ENCODE data around the gene AKAP8.

Gene AKAP8

DNA sequence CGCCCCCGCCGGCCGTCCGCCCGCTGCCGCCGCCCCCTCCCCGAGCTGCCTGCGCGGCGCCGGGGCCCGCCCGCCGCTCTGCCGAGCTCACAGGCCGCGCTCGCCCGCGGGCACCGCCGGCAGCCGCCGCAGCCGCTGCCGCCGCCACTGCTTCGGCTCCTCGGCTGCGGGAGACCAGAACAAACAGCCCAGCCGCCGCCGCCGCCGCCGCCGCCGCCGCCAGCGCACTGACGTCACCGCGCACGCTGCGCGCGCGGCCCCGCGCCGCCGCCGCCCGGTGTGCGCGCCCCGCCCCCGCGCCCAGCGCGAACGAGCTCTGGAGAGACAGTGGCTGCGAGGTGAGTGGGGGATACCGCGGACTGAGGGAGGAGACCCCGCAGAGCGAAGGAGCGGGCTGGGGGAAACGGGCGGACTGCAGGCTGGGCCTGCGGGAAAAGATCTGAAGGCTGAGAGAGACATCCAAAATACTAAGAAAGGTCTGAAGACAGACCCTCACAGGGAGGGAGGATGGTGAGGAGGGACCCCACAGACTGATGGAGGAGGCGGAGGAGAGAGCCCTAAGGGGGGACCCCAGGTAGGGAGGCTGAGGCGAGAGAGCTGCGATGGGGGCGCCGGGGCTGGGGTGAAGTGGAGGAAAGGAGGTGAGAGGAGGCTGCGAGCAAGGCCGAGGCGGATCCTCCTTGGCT lies 47.1 kb downstream of the AKAP8 start, which contains the start of gene BRD4:
Gene BRD4, minus strand, starts transcription at position 229 of the 686 bp plus-strand sequence. CDS start 59,440 bp downstream, outside the sequence.
- peak; percentile 93 for DNase-seq (ENCODE audit: low spot score)

DNA sequence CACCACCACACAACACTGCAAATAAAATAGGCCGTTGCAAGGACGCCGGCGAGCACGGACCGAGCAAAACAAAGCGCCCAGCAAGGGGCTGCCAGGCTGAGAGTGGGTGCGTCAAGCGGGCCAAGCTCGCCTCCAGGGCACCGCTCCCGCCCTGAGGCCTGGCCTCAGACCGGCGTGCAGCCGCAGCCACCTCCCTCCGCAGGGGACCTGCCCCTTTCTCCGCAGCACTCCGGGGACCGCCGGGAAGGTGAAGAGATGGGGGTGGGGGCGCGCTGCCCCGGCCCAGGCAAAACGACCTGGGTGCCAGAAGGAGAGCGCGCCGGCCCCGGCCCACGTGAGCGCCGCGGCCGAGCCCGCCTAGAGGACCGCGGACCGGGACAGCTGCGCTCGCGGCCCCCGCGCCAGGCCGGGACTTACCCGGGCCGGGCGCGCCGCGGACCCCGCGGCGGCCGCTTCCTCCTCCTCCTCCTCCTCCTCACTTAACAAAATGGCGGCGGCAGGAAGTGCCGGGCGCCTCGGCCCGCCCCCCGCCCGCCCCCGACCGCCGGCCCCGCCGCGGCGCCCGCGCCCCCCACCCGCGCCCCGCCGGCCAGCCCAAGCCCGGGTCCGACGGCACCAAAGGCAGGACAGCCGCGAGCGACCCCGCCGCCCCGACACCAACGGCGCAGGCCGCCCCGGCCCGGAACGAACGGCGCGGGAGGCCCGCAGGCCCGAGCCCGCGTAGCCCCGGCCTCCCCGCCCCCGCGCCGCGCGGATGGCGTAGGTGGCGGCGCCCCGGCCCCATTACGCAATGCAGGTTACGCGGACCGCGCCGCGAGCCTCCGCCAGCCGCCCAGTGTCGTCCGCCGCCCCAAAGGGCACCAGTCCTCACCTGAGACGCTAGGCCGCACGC lies 47.9 kb downstream of the AKAP8 start:
- DNase-seq (ENCODE audit: low spot score): peak; percentile 77

GRCh38 chr19:15330801-15331418 lies 48.7 kb downstream of the AKAP8 start:
- DNase-seq (ENCODE audit: low spot score): peak; percentile 46

DNA sequence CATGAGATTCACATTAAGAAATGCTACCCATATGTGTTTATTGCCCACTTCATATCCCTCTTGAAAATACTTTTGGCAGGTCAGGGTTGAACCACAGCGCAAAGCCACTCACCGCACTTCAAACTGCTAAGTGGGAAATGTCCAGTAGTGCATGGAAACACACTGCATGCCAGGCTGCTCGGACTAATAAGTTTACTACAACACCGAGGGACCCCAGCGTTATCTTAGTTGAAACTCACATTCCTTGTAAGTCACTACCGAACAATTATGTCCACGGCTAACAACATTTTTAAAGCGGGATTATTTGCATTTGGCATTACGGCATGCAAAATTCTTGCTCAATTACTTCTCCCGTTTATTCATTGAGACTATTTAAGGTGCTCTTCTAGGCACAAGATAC lies 51.3 kb downstream of the AKAP8 start:
- DNase-seq (ENCODE audit: low spot score): no peak

GRCh38 chr19:15324791-15325519 lies 54.6 kb downstream of the AKAP8 start:
- no peak for DNase-seq (ENCODE audit: low spot score)

DNA sequence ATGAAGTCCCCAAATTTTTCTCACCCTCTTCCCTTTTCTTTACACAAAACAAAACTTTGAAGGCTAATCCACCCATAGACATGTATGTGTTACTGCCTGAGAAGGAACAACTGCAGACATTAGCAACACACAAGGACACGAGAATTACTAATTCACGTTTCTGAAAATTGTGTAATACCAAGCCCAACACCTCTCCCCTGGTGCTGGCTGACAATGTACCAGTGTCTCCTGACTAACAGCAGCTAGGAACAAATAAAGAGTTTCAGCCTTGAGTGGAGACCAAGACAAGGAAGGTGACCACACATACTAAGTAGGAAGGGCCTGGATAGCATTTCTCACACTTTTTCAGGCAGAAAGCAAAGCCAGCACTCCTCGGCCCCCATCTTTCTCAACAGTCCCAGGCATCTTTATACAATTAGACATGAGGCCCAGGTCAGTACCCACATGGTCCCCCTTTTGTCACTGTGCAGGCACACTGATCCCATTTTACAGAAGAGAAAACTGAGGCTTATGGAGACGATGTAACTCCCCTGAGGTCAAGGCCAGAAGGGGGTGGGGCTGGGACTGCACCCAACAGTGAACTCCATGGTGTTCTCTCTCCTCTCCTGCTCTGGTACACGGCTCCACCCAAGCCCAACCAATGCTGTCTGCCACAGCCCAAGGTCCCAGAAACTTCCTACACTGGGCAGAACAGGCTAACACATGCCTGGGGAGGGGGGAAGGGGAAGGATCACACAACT lies 55.9 kb downstream of the AKAP8 start:
- DNase-seq (ENCODE audit: low spot score): no peak

DNA sequence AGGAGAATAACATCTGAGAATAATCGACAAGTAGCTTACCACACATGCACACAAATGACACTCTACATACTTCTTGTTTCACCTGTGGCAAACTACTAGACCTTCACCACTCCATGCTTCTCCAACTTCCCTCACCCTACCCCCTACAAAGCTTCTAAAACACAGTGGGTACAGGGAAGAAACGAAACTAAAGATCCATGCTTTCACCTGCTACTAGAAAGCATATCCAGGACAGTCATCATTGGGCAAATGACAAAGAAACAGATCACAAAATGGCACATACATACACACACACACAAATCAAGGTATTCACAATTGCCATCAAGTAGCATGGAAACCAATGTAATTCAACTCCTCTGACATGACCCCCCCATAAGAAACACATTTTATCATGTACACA lies 57.8 kb downstream of the AKAP8 start:
- DNase-seq (ENCODE audit: low spot score): no peak

DNA sequence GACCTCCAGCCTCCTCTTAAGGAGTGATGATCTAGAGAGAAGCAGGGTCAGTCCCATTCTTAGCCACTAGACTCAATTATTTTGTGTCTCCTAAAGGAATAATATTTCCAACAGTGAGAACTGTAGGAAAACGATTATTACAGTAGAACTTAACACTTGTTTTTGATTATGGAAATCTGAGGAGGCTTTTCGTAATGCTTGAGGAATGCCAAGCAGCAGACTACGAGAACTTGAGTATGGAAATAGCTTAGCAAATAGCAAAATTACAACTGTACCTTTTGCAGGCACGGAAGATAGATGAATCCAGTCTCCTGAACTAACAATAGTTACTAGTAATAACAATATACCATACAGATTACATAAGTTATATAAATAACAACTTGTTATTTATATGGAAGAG lies 59.5 kb downstream of the AKAP8 start:
- DNase-seq (ENCODE audit: low spot score): no peak

- no peak for DNase-seq (ENCODE audit: low spot score)
Measured at GRCh38 chr19:15318241-15318691, 61.3 kb downstream of the AKAP8 start.

DNA sequence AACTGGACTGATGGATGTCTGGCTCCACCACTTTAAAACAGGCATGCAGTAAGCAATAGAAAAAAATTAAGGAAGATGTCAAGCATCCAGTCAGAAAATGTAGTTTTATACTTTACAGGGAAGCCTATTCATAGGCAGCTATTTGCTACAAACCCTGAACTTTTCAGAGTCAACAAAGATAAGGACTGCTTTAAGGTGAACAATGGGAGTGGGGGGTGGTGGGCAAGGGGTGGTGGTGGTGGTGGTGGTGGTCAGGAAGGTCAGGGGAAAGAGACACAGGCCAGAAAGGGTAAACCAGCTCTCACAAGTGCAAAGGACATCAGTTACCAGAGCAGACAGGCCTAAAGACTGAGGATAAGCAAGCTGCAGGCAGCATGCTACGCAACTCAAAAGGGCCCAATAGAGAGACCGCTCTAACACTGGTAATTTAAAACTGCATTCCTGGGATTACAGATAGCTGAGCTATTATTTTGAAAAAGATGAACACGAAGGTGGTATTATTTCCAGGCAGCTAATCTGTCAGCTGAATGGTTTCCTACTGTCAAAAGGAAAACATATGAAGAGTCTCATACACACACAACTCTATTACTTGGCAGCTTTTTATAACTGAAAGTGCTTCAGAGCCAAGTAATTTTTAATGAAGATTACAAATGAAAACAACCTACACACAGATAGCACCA lies 62.1 kb downstream of the AKAP8 start:
- no peak for DNase-seq (ENCODE audit: low spot score)

- no peak for DNase-seq (ENCODE audit: low spot score)
Measured at GRCh38 chr19:15316498-15316897, 63.1 kb downstream of the AKAP8 start.

DNA sequence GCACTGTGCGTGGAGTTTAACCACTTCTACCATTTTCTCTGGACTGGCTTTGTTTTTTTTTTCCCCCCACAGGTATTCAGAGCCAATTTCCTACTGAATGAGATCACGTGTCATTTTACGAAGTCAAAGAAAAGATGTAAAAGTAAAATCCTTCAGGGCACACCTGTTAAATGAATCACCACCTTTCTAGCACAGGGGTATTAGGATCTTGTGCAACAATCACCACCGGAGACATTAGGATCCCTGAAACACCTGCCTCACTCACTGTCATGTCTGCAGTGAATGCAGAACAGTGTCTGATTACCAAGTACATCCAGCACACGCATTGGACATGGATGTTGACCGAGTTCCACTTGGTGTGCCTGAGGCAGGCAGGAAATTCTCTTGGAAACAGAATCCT lies 64.5 kb downstream of the AKAP8 start:
- no peak for DNase-seq (ENCODE audit: low spot score)

DNA sequence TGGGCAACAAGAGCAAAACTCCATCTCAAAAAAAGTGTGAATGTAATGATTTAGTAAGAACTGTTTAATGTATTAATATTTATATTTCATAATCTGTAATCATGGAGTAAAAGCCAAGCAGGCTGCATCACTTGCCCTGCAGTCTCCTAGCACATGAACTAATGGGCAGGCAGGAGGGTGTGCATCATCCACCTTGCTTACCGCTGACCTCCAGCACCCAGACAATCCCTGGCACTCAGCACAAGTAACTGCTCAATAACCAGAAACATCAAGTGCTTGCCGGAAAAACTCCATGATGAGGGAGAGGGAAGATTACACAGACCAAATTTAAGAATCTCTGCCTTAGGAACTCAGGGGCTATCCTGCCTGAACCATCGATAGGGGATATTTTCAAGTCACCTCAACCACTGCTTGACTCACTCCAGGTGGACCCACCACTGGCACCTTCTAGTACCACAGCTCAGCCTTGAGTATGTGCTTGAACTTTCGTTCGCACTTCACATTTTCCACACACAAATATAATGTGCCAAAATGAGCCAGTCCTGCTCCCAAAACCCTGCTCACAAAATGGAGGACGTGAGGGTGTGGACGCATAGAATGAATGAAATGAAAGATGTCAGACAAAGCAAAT lies 65.8 kb downstream of the AKAP8 start:
- DNase-seq (ENCODE audit: low spot score): no peak

DNA sequence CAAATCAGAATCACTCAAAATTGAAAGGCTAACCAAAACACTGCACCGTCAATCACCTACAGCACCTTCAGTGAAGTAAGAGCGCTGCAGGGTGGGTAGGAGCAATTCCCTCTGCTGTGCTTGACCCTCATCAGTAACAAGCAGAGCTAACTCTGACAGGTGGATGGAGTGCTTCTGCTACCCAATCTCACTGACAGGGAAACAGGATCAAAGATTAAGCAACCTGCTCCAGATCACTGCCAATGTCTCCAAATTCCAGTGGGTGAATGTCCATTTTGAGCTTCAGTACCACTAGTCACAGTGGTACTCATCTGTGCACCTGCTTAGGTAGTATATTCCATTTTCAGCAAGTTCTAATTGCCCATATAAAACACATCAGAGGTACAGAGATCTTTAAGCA lies 72.4 kb downstream of the AKAP8 start:
- DNase-seq (ENCODE audit: low spot score): no peak

DNA sequence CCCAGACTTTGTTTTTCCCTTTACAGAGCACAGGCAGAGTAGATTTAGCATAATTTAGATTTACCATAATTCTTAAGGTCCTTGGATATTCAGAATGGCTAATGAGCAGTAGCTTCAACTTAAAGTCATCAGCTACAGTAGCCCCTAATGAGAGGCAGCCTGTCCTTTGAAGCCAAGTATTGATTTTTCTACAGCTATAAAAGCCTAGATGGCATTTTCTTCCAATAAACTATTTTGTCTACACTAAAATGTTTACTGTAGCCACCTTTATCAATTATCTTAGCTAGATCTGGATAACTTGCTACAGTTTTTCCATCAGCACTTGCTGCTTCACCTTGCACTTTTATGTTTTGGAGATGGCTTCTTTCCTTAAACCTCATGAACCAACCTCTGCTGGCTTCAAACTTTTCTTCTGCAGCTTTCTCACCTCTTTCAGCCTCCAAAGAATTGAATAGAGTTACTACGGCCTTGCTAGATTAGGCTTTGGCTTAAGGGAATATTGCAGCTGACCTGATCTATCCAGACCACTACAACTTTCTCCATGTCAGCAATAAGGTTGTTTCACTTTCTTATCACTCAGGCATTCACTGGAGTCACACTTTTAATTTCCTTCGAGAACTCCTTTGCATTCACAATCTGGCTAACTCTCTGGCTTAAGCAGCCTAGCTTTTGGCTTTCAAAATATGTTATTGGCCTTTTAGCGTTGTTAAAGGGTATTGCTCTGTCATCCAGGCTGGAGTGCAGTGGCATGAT lies 73.8 kb downstream of the AKAP8 start:
- DNase-seq (ENCODE audit: low spot score): no peak

DNA sequence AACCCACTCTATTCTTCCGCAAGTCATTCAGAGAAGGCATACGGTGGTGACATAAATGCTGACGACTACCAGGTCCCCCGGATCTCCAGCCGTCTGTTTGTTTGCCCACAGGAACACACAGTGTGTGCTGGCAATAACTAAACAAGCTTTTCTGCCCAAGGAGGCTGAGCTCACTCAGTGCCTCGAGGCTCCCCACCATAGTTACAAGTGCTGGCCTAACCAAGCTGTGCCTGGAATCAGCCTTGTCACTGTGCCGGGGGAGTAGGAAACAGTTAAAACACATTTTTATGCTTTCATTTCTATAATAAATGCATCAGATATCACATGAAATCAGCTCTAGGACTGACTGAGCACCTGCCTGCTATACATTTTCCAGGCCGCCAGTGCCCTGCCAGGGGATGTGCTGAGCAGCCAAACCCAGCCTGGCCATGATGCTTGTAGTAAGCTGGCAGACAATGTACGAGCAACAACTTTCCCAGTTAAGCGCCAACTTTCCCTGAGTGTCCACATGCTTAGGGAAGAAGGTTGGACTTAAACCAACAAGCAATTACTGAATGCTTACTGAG lies 75.4 kb downstream of the AKAP8 start:
- no peak for DNase-seq (ENCODE audit: low spot score)
